Ectodermal cell (in vitro differentiated cells): ENCODE data around the gene OLIG2.

ENCODE experiments used
- H3K27ac ChIP-seq: 2 replicates; pipeline ENCODE4 v1.7.0; 2013; ENCODE audit warnings: mild to moderate bottlenecking, low read depth, low read length; ENCODE audit not compliant: insufficient read depth, poor library complexity, severe bottlenecking
- H3K27me3 ChIP-seq: 2 replicates; pipeline ENCODE4 v1.7.0; 2013; ENCODE audit warnings: mild to moderate bottlenecking, low read length; ENCODE audit not compliant: insufficient read depth, control insufficient read depth, poor library complexity, severe bottlenecking
- H3K36me3 ChIP-seq: one replicate; pipeline ENCODE4 v1.7.0; 2013; ENCODE audit warnings: low read length; ENCODE audit not compliant: control insufficient read depth, insufficient read depth
- H3K4me1 ChIP-seq: one replicate; pipeline ENCODE4 v1.7.0; 2013; ENCODE audit warnings: low read length; ENCODE audit not compliant: control insufficient read depth, insufficient read depth
- H3K4me3 ChIP-seq: 2 replicates; pipeline ENCODE4 v1.7.0; 2013; ENCODE audit warnings: low read depth, low read length, control low read depth; ENCODE audit not compliant: insufficient read depth
- H3K9me3 ChIP-seq: 2 replicates; pipeline ENCODE4 v1.7.0; 2013; ENCODE audit warnings: mild to moderate bottlenecking, low read length, moderate library complexity; ENCODE audit not compliant: control insufficient read depth
- WGBS, 2 experiments: methylation state at CpG; one replicate each; pipeline ENCODE4 v1.1.7; 2013; ENCODE audit warnings: missing lambda C conversion rate in 2 of 2; 5-methylcytosine and 5-hydroxymethylcytosine counted together

Gene OLIG2

GRCh38 chr21:33019516-33019884 lies 6.2 kb upstream of the OLIG2 start:
- peak overlapping the region; percentile 37 for H3K4me3 ChIP-seq

DNA sequence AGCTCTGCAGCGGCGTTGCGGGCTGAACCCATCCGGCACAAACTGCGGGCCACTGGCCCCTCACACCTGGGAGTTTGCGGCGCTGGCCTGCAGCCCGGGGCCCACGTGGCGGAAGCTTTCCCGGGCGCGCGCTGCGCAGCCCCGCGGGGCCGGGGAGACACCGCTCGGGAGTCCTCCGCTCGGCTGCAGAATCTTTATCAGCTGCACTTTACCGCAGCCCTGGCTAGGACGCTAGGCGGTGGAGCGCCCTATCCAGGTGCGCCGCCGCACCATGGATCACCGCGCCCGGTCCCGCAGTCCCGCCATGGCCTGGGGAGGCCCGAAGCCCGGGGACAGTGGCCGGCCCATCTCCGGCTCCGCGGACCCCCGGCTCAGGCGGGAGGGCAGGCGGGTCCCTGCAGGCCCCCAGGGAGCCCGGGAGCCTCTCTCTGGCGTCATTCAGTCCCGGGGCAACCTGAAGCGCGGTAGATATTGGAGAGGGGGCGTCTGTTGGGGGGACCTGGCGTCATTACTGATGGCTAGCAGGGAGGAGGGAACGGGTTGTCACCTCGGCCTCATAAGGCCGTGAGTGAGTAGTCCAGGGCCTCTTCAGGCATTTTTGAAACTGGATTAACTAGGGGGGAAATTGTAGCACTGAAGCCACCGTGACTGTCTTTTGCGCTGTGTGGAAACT lies 5.7 kb upstream of the OLIG2 start:
- Histone ChIP-seq H3K4me1 (peaks cover 30% of the 10 kb centered on the region), H3K27ac (no peak overlapping the region), H3K9me3 (no peaks in the 10 kb centered on the region), H3K36me3 (no peaks in the 10 kb centered on the region), H3K27me3 (peaks cover 100% of the 10 kb centered on the region), H3K4me3 (peak overlapping the region; percentile 37)
- WGBS, 2 experiments: 2% methylated on average over 55 of the region's 55 CpGs

More at GRCh38 chr21:33019516-33019884, 6.2 kb upstream of the OLIG2 start:
- H3K9me3 ChIP-seq: no peaks in the 10 kb centered on the region
- WGBS, 2 experiments: 10 to 13% methylated on average over 16 to 17 of the region's 17 CpGs
- peaks cover 100% of the 10 kb centered on the region for H3K27me3 ChIP-seq
- no peak overlapping the region for H3K27ac ChIP-seq
- no peaks in the 10 kb centered on the region for H3K36me3 ChIP-seq
- peaks cover 30% of the 10 kb centered on the region for H3K4me1 ChIP-seq

DNA sequence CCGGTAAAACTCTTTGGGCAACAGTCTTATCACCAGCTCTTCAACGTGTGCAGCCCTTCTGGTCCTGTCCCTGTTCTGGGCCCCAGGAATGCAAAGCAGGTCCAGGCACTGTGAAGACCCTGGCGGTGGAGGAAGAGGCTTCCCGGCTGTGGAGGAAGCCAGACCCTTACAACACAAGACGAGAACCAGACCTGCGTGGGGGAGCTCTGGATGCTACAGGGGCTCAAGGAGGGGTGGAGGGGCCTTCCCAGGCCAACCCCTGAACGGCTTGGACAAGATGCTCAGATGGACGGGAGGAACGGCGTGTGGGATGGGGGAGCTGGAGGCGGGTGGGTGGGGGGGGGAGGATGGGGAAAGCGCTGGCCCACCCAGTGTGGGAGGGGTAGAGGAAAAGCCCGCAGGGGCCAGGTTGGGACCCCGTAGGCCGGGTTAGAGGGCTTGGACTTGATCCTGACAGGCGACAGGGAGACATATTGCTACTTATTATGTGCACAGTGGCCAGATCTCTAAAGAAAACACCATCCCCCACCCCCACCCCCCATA lies 5.1 kb upstream of the OLIG2 start:
- H3K27ac ChIP-seq: no peak overlapping the region
- peaks cover 34% of the 10 kb centered on the region for H3K4me1 ChIP-seq
- H3K27me3 ChIP-seq: peaks cover 100% of the 10 kb centered on the region
- H3K4me3 ChIP-seq: peak overlapping the region; percentile 37
- no peaks in the 10 kb centered on the region for H3K36me3 ChIP-seq
- WGBS, 2 experiments: 21 to 24% methylated on average over 11 to 16 of the region's 16 CpGs
- no peaks in the 10 kb centered on the region for H3K9me3 ChIP-seq

- 58 to 64% methylated on average over 11 of the region's 11 CpGs for WGBS, 2 experiments
- Histone ChIP-seq H3K4me1 (peaks cover 39% of the 10 kb centered on the region), H3K27ac (no peak overlapping the region), H3K36me3 (no peaks in the 10 kb centered on the region), H3K9me3 (no peaks in the 10 kb centered on the region), H3K4me3 (no peak overlapping the region), H3K27me3 (peaks cover 100% of the 10 kb centered on the region)
Observed at GRCh38 chr21:33021150-33021549, 4.6 kb upstream of the OLIG2 start.

DNA sequence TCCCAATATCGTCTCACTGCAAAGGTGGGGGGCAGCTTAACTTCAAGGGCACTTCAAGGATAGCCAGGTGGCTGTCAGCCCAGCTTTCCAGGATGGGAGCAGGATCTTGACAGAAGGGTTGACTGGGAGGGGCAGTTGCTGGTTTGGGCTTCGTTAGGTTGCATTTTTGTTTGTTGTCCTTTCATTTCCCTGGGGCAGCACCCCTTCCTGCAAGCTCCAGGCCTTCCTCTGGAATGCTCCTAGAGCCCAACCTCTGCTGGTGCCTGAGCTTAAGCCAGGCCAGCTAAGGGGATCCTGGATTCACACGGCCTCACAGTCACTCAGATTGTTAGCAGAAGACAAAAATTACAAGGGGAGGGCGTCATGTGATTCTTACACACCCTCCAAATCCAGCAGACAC lies 4.1 kb upstream of the OLIG2 start:
- no peak overlapping the region for H3K4me3 ChIP-seq
- H3K36me3 ChIP-seq: no peaks in the 10 kb centered on the region
- H3K27me3 ChIP-seq: peaks cover 100% of the 10 kb centered on the region
- no peaks in the 10 kb centered on the region for H3K9me3 ChIP-seq
- WGBS, 2 experiments: 34 to 45% methylated on average over 4 of the region's 4 CpGs
- peaks cover 39% of the 10 kb centered on the region for H3K4me1 ChIP-seq
- H3K27ac ChIP-seq: no peak overlapping the region

GRCh38 chr21:33022489-33022827 lies 3.3 kb upstream of the OLIG2 start:
- H3K27ac ChIP-seq: no peak overlapping the region
- WGBS, 2 experiments: 24% methylated on average over 17 of the region's 17 CpGs
- H3K4me3 ChIP-seq: no peak overlapping the region
- H3K4me1 ChIP-seq: peaks cover 39% of the 10 kb centered on the region
- peaks cover 100% of the 10 kb centered on the region for H3K27me3 ChIP-seq
- H3K9me3 ChIP-seq: no peaks in the 10 kb centered on the region
- no peaks in the 10 kb centered on the region for H3K36me3 ChIP-seq

- Histone ChIP-seq H3K4me3 (no peak overlapping the region), H3K27me3 (peaks cover 100% of the 10 kb centered on the region), H3K9me3 (no peaks in the 10 kb centered on the region), H3K27ac (no peak overlapping the region), H3K4me1 (peaks cover 39% of the 10 kb centered on the region), H3K36me3 (no peaks in the 10 kb centered on the region)
- 1 to 2% methylated on average over 52 of the region's 52 CpGs for WGBS, 2 experiments
Observed at GRCh38 chr21:33022828-33023573, 2.7 kb upstream of the OLIG2 start.

DNA sequence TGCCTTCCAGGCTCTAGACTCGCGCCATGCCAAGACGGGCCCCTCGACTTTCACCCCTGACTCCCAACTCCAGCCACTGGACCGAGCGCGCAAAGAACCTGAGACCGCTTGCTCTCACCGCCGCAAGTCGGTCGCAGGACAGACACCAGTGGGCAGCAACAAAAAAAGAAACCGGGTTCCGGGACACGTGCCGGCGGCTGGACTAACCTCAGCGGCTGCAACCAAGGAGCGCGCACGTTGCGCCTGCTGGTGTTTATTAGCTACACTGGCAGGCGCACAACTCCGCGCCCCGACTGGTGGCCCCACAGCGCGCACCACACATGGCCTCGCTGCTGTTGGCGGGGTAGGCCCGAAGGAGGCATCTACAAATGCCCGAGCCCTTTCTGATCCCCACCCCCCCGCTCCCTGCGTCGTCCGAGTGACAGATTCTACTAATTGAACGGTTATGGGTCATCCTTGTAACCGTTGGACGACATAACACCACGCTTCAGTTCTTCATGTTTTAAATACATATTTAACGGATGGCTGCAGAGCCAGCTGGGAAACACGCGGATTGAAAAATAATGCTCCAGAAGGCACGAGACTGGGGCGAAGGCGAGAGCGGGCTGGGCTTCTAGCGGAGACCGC lies 2.0 kb upstream of the OLIG2 start:
- Histone ChIP-seq H3K4me1 (peaks cover 39% of the 10 kb centered on the region), H3K36me3 (no peaks in the 10 kb centered on the region), H3K27ac (no peak overlapping the region), H3K4me3 (no peak overlapping the region), H3K27me3 (peaks cover 100% of the 10 kb centered on the region), H3K9me3 (no peaks in the 10 kb centered on the region)
- 2 to 4% methylated on average over 49 of the region's 49 CpGs for WGBS, 2 experiments

DNA sequence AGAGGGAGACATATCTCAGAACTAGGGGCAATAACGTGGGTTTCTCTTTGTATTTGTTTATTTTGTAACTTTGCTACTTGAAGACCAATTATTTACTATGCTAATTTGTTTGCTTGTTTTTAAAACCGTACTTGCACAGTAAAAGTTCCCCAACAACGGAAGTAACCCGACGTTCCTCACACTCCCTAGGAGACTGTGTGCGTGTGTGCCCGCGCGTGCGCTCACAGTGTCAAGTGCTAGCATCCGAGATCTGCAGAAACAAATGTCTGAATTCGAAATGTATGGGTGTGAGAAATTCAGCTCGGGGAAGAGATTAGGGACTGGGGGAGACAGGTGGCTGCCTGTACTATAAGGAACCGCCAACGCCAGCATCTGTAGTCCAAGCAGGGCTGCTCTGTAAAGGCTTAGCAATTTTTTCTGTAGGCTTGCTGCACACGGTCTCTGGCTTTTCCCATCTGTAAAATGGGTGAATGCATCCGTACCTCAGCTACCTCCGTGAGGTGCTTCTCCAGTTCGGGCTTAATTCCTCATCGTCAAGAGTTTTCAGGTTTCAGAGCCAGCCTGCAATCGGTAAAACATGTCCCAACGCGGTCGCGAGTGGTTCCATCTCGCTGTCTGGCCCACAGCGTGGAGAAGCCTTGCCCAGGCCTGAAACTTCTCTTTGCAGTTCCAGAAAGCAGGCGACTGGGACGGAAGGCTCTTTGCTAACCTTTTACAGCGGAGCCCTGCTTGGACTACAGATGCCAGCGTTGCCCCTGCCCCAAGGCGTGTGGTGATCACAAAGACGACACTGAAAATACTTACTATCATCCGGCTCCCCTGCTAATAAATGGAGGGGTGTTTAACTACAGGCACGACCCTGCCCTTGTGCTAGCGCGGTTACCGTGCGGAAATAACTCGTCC lies 1.3 kb upstream of the OLIG2 start:
- peaks cover 39% of the 10 kb centered on the region for H3K4me1 ChIP-seq
- peaks cover 100% of the 10 kb centered on the region for H3K27me3 ChIP-seq
- no peak overlapping the region for H3K27ac ChIP-seq
- H3K4me3 ChIP-seq: no peak overlapping the region
- H3K9me3 ChIP-seq: no peaks in the 10 kb centered on the region
- H3K36me3 ChIP-seq: no peaks in the 10 kb centered on the region
- WGBS, 2 experiments: 7 to 8% methylated on average over 40 of the region's 40 CpGs
